Testis (tissue), 3 donors: ENCODE data around the gene PEX11G. TPM values are rescaled to one million over a fixed set of nuclear protein-coding genes. Genes with fewer than 3 reads are reported as not detected.

Source experiments
- DNase-seq: peaks from one replicate; pipeline ENCODE4 v3.0.0-alpha.2; 2019
- H3K27ac ChIP-seq, 2 donors: fragments of 200-600 bp; sonication (generic); one replicate each; pipeline ENCODE4 v1.5.1; 2019
- H3K27me3 ChIP-seq: fragments of 200-600 bp; sonication (generic); one replicate; pipeline ENCODE4 v1.5.1; 2019
- H3K36me3 ChIP-seq: fragments of 200-600 bp; sonication (generic); one replicate; pipeline ENCODE4 v1.5.1; 2017; ENCODE audit warnings: low read depth; ENCODE audit errors: missing control alignments
- H3K4me1 ChIP-seq: fragments of 200-600 bp; sonication (generic); one replicate; pipeline ENCODE4 v1.5.1; 2019
- H3K4me3 ChIP-seq, 2 donors: fragments of 200-600 bp; sonication (generic); one replicate each; pipeline ENCODE4 v1.5.1; 2017 to 2019
- H3K9me3 ChIP-seq: fragments of 200-600 bp; sonication (generic); one replicate; pipeline ENCODE4 v1.5.1; 2017
- POLR2A ChIP-seq: fragments of 450-650 bp; IDR thresholded peaks from one replicate; pipeline ENCODE4 v1.6.1; 2017; ENCODE audit warnings: antibody characterized with exemption, mild to moderate bottlenecking, moderate library complexity
- WGBS, 2 donors: methylation state at CpG; one replicate each; pipeline ENCODE4 v1.1.5; 2018; 5-methylcytosine and 5-hydroxymethylcytosine counted together
- intact Hi-C: fragments of 100-400 bp; cut with DNase I; formaldehyde crosslinking; loops from one replicate; pipeline ENCODE4 v1.15.1; 2023; ENCODE audit warnings: low total_unique reads
- polyA plus RNA-seq: library from polyadenylated mRNA; stranded (reverse); fragments of 350-450 nt; fragmentation: Illumina TruSeq; extraction: RNeasy Lipid Tissue Mini Kit (QIAGEN cat#74804); gene quantifications from one replicate; pipeline ENCODE4 v1.2.3, GENCODE V29; 2014; ENCODE audit warnings: low read depth, low replicate concordance; ENCODE audit not compliant: insufficient read depth
- total RNA-seq, 2 donors: library from RNA; depleted of rRNA; stranded (reverse); fragments of >200 nt; gene quantifications; one replicate each; pipeline ENCODE4 v1.2.3, GENCODE V29; 2016
- TF ChIP-seq, protein P1 (sequence below), 3 experiments: fragments of 450-650 bp in 2 of 3; fragments of 200-600 bp in 1 of 3; sonication (generic) in 1 of 3; IDR thresholded peaks; one replicate each; pipeline ENCODE4 v1.5.1; 2016 to 2019; ENCODE audit warnings: antibody characterized with exemption in 3 of 3, mild to moderate bottlenecking in 2 of 3, moderate library complexity in 1 of 3

The PEX11G gene
- total and polyA plus RNA-seq, 3 donors from 2014 or later: 12.3 to 26.0 (median 20.9) TPM

DNA sequence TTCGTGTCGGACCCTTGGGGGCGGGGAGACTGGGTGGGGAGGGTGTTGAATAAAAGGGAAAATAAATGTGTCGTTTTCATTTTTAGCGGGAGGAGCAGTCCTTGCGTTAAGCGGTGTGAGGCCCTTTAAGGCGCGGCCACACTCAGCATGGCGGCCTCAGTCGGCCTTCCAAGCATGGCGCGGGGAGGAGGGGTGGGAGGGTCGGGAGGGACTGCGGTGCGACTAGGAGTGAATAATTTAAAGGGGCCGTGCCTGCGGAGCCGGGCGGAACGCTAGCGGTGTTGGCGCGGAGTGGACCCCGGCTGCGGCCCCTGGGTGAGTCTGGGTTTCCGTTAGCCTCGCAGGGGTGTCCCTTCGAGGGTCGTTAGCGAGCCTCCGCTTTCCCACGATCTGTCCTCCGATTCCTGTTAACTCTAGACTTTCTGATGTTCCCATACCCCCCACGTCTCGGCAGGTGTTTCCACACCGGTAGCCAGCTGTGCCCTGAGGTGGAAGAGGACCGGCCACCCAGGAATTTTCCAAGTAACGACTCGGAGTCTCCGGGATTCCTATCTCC, 45.2 kb upstream of the PEX11G start:
- intact Hi-C loops: no loop called here
- Histone ChIP-seq H3K36me3 (no peaks in the 10 kb centered on the region), H3K9me3 (no peaks in the 10 kb centered on the region), H3K27ac (peak overlapping the region; percentile 92 to 93), H3K4me1 (peaks cover 7% of the 10 kb centered on the region), H3K27me3 (no peaks in the 10 kb centered on the region), H3K4me3 (peak overlapping the region; percentile 60 to 85)
- TF ChIP-seq POLR2A: no peak
- TF ChIP-seq, protein P1, sequence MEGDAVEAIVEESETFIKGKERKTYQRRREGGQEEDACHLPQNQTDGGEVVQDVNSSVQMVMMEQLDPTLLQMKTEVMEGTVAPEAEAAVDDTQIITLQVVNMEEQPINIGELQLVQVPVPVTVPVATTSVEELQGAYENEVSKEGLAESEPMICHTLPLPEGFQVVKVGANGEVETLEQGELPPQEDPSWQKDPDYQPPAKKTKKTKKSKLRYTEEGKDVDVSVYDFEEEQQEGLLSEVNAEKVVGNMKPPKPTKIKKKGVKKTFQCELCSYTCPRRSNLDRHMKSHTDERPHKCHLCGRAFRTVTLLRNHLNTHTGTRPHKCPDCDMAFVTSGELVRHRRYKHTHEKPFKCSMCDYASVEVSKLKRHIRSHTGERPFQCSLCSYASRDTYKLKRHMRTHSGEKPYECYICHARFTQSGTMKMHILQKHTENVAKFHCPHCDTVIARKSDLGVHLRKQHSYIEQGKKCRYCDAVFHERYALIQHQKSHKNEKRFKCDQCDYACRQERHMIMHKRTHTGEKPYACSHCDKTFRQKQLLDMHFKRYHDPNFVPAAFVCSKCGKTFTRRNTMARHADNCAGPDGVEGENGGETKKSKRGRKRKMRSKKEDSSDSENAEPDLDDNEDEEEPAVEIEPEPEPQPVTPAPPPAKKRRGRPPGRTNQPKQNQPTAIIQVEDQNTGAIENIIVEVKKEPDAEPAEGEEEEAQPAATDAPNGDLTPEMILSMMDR (IDR thresholded peaks at IDR 0.05): no peak
- 0 to 1% methylated on average over 29 to 41 of the region's 41 CpGs for WGBS, 2 donors
- DNase-seq: peak; percentile 94

- DNase-seq: peak; percentile 69
- Histone ChIP-seq H3K27ac (peak overlapping the region; percentile 92 to 93), H3K4me3 (peak overlapping the region; percentile 60 to 85), H3K27me3 (no peaks in the 10 kb centered on the region), H3K4me1 (peaks cover 7% of the 10 kb centered on the region), H3K9me3 (no peaks in the 10 kb centered on the region), H3K36me3 (no peaks in the 10 kb centered on the region)
- TF ChIP-seq, protein P1 (IDR thresholded peaks at IDR 0.05): no peak
- no peak for TF ChIP-seq POLR2A
- 4 to 15% methylated on average over 11 to 30 of the region's 30 CpGs for WGBS, 2 donors
- intact Hi-C loops: no loop called here
Observed at GRCh38 chr19:7533281-7533885, 44.5 kb upstream of the PEX11G start.

GRCh38 chr19:7529610-7530490, 41.0 kb upstream of the PEX11G start:
- no peak for DNase-seq
- no peaks in the 10 kb centered on the region for H3K27me3 ChIP-seq
- H3K36me3 ChIP-seq: no peaks in the 10 kb centered on the region
- no peaks in the 10 kb centered on the region for H3K9me3 ChIP-seq
- TF ChIP-seq, protein P1 (IDR thresholded peaks at IDR 0.05): no peak
- TF ChIP-seq POLR2A: no peak
- no peak overlapping the region for H3K27ac ChIP-seq
- WGBS, 2 donors: 96 to 98% methylated on average over 25 to 33 of the region's 33 CpGs
- H3K4me3 ChIP-seq: no peak overlapping the region
- intact Hi-C loops: no loop called here
- peaks cover 7% of the 10 kb centered on the region for H3K4me1 ChIP-seq

DNA sequence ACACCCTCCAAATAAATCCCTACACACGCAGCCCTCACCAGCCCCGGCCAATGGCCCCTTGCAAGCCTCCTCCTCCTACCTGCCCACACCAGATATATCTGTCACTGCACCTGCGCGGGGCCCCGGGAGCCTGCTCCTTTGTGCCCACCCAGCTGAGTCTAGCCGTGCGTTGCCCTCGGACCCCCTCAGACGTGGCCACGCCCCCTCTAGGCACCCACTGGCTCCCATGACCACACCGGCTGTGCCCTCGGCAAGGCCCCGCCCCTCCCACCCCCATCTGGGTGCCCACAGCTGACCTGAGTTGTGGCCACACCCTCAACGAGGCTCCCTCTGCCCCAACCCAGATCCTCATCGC, 40.4 kb upstream of the PEX11G start:
- Histone ChIP-seq H3K4me1 (peaks cover 7% of the 10 kb centered on the region), H3K36me3 (no peaks in the 10 kb centered on the region), H3K27ac (no peak overlapping the region), H3K9me3 (no peaks in the 10 kb centered on the region), H3K27me3 (no peaks in the 10 kb centered on the region), H3K4me3 (no peak overlapping the region)
- intact Hi-C loops: no loop called here
- TF ChIP-seq, protein P1 (IDR thresholded peaks at IDR 0.05): no peak
- no peak for TF ChIP-seq POLR2A
- 88 to 92% methylated on average over 10 to 15 of the region's 15 CpGs for WGBS, 2 donors
- no peak for DNase-seq
